Ovary (tissue), 9 donors: ENCODE data around the gene ATXN1. TPM values are rescaled to one million over a fixed set of nuclear protein-coding genes. Genes with fewer than 3 reads are reported as not detected.

Experiments
- DNase-seq, 5 donors: peaks; one replicate each; pipeline ENCODE4 v3.0.0-alpha.2; 2019 to 2020
- H3K27ac ChIP-seq, 2 donors: fragments of 200-600 bp; one replicate each; pipeline versions ENCODE4 v1.5.1 to v1.8.0; 2019 to 2022
- H3K27me3 ChIP-seq: fragments of 200-600 bp; one replicate; pipeline ENCODE4 v1.8.0; 2022
- H3K36me3 ChIP-seq: fragments of 200-600 bp; sonication (generic); one replicate; pipeline ENCODE4 v1.5.1; 2019
- H3K4me1 ChIP-seq: one replicate; pipeline ENCODE4 v1.8.1; 2013; ENCODE audit warnings: mild to moderate bottlenecking, moderate library complexity; ENCODE audit not compliant: insufficient read depth
- H3K4me3 ChIP-seq: fragments of 200-600 bp; sonication (generic); one replicate; pipeline ENCODE4 v1.5.1; 2017
- H3K9me3 ChIP-seq, 2 donors: fragments of 200-600 bp in 1 of 2; sonication (generic) in 1 of 2; one replicate each; pipeline versions ENCODE4 v1.5.1 to v1.8.1; 2013 to 2019; ENCODE audit warnings: mild to moderate bottlenecking in 1 of 2, moderate library complexity in 1 of 2
- CTCF ChIP-seq, 3 donors: fragments of 450-650 bp in 2 of 3; fragments of 200-600 bp in 1 of 3; IDR thresholded peaks; one replicate each; pipeline versions ENCODE4 v1.5.1 to v1.8.0; 2016 to 2022; ENCODE audit warnings: antibody characterized with exemption in 3 of 3, mild to moderate bottlenecking in 1 of 3
- EP300 ChIP-seq: sonication (generic); formaldehyde crosslinking; IDR thresholded peaks from one replicate; pipeline ENCODE4 v1.6.1; 2017; ENCODE audit warnings: antibody characterized with exemption
- POLR2A ChIP-seq: fragments of 450-650 bp; IDR thresholded peaks from one replicate; pipeline ENCODE4 v1.6.1; 2017; ENCODE audit warnings: antibody characterized with exemption, mild to moderate bottlenecking, moderate library complexity
- WGBS, 3 donors: extraction: QIAGEN DNeasy Blood & Tissue Kit in 1 of 3; methylation state at CpG; one replicate each; pipeline versions ENCODE4 v1.1.5 to v1.1.7; 2013 to 2017; 5-methylcytosine and 5-hydroxymethylcytosine counted together
- intact Hi-C, 4 donors: fragments of 100-400 bp; cut with DNase I; formaldehyde crosslinking; loops; one replicate each; pipeline versions ENCODE4 v1.11.0 to v1.15.1; 2022 to 2023
- polyA plus RNA-seq, 2 donors: library from polyadenylated mRNA; stranded (reverse); fragments of 200-250 nt in 1 of 2; fragments of 350-450 nt in 1 of 2; fragmentation: Illumina TruSeq in 1 of 2; extraction: RNeasy Lipid Tissue Mini Kit (QIAGEN cat#74804) in 1 of 2; gene quantifications; one replicate each; pipeline ENCODE4 v1.2.3, GENCODE V29; 2013 to 2014
- total RNA-seq, 7 donors: library from RNA; depleted of rRNA in 2 of 7; stranded (reverse); fragments of >200 nt in 2 of 7; fragmentation: NEBNext Ultra II Directional in 3 of 7; extraction: Animal tissue kit (Norgen Biotek cat#: 25700) in 3 of 7; gene quantifications; one replicate each; pipeline versions ENCODE4 v1.1.0 to v1.2.4, GENCODE V29; 2016 to 2023
- donor health status: DM: no; HTN: no; CAD: no; lungs with moderate emphysema.
- donor health status: DM: no; HTN: no; CAD: no.
- donor health status: Bipolar disorder and iron deficiency.
- donor health status: DM: yes; HTN: yes; CAD: no.
- donor health status: DM: no; HTN: no; CAD: no.
- donor health status: DM: yes; HTN: yes; CAD: no.

The ATXN1 gene
- total and polyA plus RNA-seq, 9 donors: 7.3 to 38.2 (median 30.4) TPM

- WGBS, 3 donors: 81 to 97% (median 93%) methylated on average over 4 of the region's 4 CpGs
- Histone ChIP-seq H3K27ac (no peak overlapping the region), H3K9me3 (no peaks in the 10 kb centered on the region), H3K4me3 (no peak overlapping the region), H3K4me1 (peaks cover 1% of the 10 kb centered on the region), H3K36me3 (no peaks in the 10 kb centered on the region), H3K27me3 (no peaks in the 10 kb centered on the region)
- no peak for DNase-seq
- no peak for TF ChIP-seq POLR2A
- TF ChIP-seq EP300: no peak
- no peak for TF ChIP-seq CTCF (IDR thresholded peaks at IDR 0.05)
- intact Hi-C loops: no loop called here
Measured at GRCh38 chr6:16694781-16695578, 66.3 kb downstream of the ATXN1 start.

- H3K27ac ChIP-seq: no peak overlapping the region
Measured at GRCh38 chr6:16691324-16691723, 69.9 kb downstream of the ATXN1 start.

GRCh38 chr6:16690608-16691142 lies 70.6 kb downstream of the ATXN1 start:
- no peak for DNase-seq
- Histone ChIP-seq H3K27ac (no peak overlapping the region), H3K9me3 (no peaks in the 10 kb centered on the region), H3K4me3 (no peak overlapping the region), H3K4me1 (peaks cover 1% of the 10 kb centered on the region), H3K27me3 (no peaks in the 10 kb centered on the region), H3K36me3 (no peaks in the 10 kb centered on the region)
- TF ChIP-seq POLR2A (no peak), CTCF (IDR thresholded peaks at IDR 0.05) (no peak), EP300 (no peak)
- 83 to 96% (median 93%) methylated on average over 7 of the region's 7 CpGs for WGBS, 3 donors
- intact Hi-C loops: no loop called here

More at GRCh38 chr6:16691324-16691723, 69.9 kb downstream of the ATXN1 start:
- Histone ChIP-seq H3K27me3 (no peaks in the 10 kb centered on the region), H3K36me3 (no peaks in the 10 kb centered on the region), H3K4me3 (no peak overlapping the region), H3K9me3 (no peaks in the 10 kb centered on the region), H3K4me1 (peaks cover 1% of the 10 kb centered on the region)
- intact Hi-C loops: no loop called here
- no peak for DNase-seq
- TF ChIP-seq EP300: no peak
- TF ChIP-seq CTCF (IDR thresholded peaks at IDR 0.05): no peak
- TF ChIP-seq POLR2A: no peak

GRCh38 chr6:16689788-16690607 lies 71.3 kb downstream of the ATXN1 start:
- Histone ChIP-seq H3K4me1 (peaks cover 1% of the 10 kb centered on the region), H3K4me3 (no peak overlapping the region), H3K27ac (no peak overlapping the region), H3K36me3 (no peaks in the 10 kb centered on the region), H3K27me3 (no peaks in the 10 kb centered on the region), H3K9me3 (no peaks in the 10 kb centered on the region)
- intact Hi-C loops: no loop called here
- WGBS, 3 donors: 73 to 80% (median 77%) methylated on average over 3 of the region's 3 CpGs
- no peak for DNase-seq
- no peak for TF ChIP-seq POLR2A
- TF ChIP-seq CTCF (IDR thresholded peaks at IDR 0.05): no peak
- TF ChIP-seq EP300: no peak
